Right lobe of liver (tissue), 6 donors: Measurements from ENCODE around the gene DRGX. TPM values are rescaled to one million over a fixed set of nuclear protein-coding genes. Genes with fewer than 3 reads are reported as not detected.

Experiments used
- ATAC-seq, 4 donors: fragments of 200-7000 bp; cut with Tn5 transposase; one replicate each; pipeline ENCODE4 v1.9.1; 2020; ENCODE audit warnings: mild to moderate bottlenecking in 4 of 4, moderate library complexity in 4 of 4
- DNase-seq, 3 donors: peaks; one replicate each; pipeline ENCODE4 v3.0.0-alpha.2; 2020
- H3K27ac ChIP-seq, 3 donors: fragments of 200-600 bp; one replicate each; pipeline ENCODE4 v1.8.0; 2022
- H3K27me3 ChIP-seq, 2 donors: fragments of 200-600 bp; one replicate each; pipeline ENCODE4 v1.8.0; 2022
- H3K36me3 ChIP-seq, 4 donors: fragments of 200-600 bp; sonication (generic) in 1 of 4; one replicate each; pipeline versions ENCODE4 v1.5.1 to v1.8.0; 2017 to 2022; ENCODE audit warnings: control low read depth in 1 of 4
- H3K4me1 ChIP-seq, 4 donors: fragments of 200-600 bp; sonication (generic) in 1 of 4; one replicate each; pipeline versions ENCODE4 v1.5.1 to v1.8.0; 2017 to 2022; ENCODE audit warnings: control low read depth in 1 of 4
- H3K4me3 ChIP-seq, 3 donors: fragments of 200-600 bp; one replicate each; pipeline ENCODE4 v1.8.0; 2022
- H3K9me3 ChIP-seq, 4 donors: fragments of 200-600 bp; sonication (generic) in 1 of 4; one replicate each; pipeline versions ENCODE4 v1.5.1 to v1.8.0; 2017 to 2022; ENCODE audit warnings: control low read depth in 1 of 4
- POLR2A ChIP-seq: fragments of 450-650 bp; IDR thresholded peaks from one replicate; pipeline ENCODE4 v1.6.1; 2017; ENCODE audit warnings: antibody characterized with exemption, mild to moderate bottlenecking
- WGBS: methylation state at CpG from one replicate; pipeline ENCODE4 v1.1.6; 2018; ENCODE audit warnings: low coverage, low lambda C conversion rate; ENCODE audit not compliant: insufficient coverage; ENCODE audit errors: missing lambda C conversion rate; 5-methylcytosine and 5-hydroxymethylcytosine counted together
- intact Hi-C, 2 donors: fragments of 100-400 bp; cut with DNase I; formaldehyde crosslinking; loops; one replicate each; pipeline versions ENCODE4 v1.11.2 to v1.14.1; 2022
- total RNA-seq, 6 experiments: library from RNA; depleted of rRNA in 2 of 6; stranded (reverse); fragments of >200 nt in 2 of 6; fragmentation: NEBNext Ultra II Directional in 3 of 6; extraction: Animal tissue kit (Norgen Biotek cat#: 25700) in 3 of 6; gene quantifications; one replicate each; pipeline versions ENCODE4 v1.1.0 to v1.2.4, GENCODE V29; 2016 to 2023
- TF ChIP-seq, protein P1 (sequence below), 4 donors: fragments of 200-600 bp in 3 of 4; fragments of 450-650 bp in 1 of 4; IDR thresholded peaks; one replicate each; pipeline versions ENCODE4 v1.5.1 to v1.8.0; 2016 to 2022; ENCODE audit warnings: antibody characterized with exemption in 4 of 4, mild to moderate bottlenecking in 2 of 4
- donor health status: DM: no; HTN: yes; CAD: no.
- donor health status: DM: no; HTN: no; CAD: no.
- donor health status: DM: no; HTN: no; CAD: no.
- donor health status: DM: no; HTN: yes; CAD: no.
- donor health status: DM: no; HTN: yes; CAD: no.

Gene DRGX
- total RNA-seq, 6 experiments from 2014 or later, result not detected

DNA sequence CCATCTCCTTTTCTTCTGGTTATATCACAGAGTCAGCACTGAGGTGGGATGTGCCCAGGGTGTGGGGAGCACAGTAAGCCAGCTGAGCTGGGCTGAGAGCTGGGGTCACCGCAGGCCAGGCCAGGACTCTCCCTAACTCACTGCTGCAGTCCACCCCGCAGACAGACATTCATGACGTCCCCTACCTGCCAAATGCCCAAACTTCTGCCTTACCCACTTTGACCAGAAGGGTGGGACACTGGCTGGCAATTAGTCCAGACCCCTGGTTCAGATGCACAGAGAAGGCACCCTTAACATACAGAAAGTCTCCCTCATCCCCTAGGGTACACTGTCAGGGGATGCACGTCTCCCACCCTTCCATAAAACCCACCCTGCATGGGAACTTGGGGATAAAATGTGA lies 2.1 kb downstream of the DRGX start:
- Histone ChIP-seq H3K36me3 (no peaks in the 10 kb centered on the region), H3K9me3 (no peaks in the 10 kb centered on the region), H3K4me1 (peaks cover 0 to 13% (median 0%) of the 10 kb centered on the region in 4 donors), H3K27me3 (peaks cover 22 to 43% of the 10 kb centered on the region in 2 donors), H3K4me3 (no peak overlapping the region), H3K27ac (no peak overlapping the region)
- DNase-seq, result no peak
- ATAC-seq, result no peak
- TF ChIP-seq POLR2A, result no peak
- TF ChIP-seq, protein P1, sequence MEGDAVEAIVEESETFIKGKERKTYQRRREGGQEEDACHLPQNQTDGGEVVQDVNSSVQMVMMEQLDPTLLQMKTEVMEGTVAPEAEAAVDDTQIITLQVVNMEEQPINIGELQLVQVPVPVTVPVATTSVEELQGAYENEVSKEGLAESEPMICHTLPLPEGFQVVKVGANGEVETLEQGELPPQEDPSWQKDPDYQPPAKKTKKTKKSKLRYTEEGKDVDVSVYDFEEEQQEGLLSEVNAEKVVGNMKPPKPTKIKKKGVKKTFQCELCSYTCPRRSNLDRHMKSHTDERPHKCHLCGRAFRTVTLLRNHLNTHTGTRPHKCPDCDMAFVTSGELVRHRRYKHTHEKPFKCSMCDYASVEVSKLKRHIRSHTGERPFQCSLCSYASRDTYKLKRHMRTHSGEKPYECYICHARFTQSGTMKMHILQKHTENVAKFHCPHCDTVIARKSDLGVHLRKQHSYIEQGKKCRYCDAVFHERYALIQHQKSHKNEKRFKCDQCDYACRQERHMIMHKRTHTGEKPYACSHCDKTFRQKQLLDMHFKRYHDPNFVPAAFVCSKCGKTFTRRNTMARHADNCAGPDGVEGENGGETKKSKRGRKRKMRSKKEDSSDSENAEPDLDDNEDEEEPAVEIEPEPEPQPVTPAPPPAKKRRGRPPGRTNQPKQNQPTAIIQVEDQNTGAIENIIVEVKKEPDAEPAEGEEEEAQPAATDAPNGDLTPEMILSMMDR (IDR thresholded peaks at IDR 0.05), result no peak
- intact Hi-C loops, result no loop called here
- WGBS, result no CpG with 5 or more reads among the region's 4 CpGs

DNA sequence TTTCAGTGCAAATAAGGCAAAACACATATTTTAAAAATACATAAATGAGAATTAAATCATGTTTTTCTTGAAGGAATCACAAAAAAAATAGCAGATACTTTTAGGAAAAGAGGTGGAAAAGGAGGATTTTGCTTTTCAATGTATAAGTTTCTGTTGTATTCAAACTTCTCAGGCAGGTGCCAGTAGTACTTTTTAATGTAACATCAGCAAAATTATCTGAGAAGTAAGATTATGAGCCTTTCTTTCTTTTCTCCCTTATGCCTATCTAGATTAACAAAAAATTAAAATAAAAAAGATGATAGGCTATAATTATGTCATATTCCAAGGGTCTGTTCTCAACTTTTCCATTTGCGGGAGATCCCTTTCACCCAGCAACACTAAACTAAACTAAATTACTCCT lies 2.6 kb downstream of the DRGX start:
- DNase-seq, result no peak
- TF ChIP-seq, protein P1 (IDR thresholded peaks at IDR 0.05), result no peak
- TF ChIP-seq POLR2A, result no peak
- Histone ChIP-seq H3K4me1 (peaks cover 0 to 10% (median 0%) of the 10 kb centered on the region in 4 donors), H3K9me3 (no peaks in the 10 kb centered on the region), H3K4me3 (no peak overlapping the region), H3K36me3 (no peaks in the 10 kb centered on the region), H3K27me3 (peaks cover 19 to 41% of the 10 kb centered on the region in 2 donors), H3K27ac (no peak overlapping the region)
- intact Hi-C loops, result no loop called here
- 83% methylated on average over 1 of the region's 1 CpG for WGBS
- ATAC-seq, result no peak

DNA sequence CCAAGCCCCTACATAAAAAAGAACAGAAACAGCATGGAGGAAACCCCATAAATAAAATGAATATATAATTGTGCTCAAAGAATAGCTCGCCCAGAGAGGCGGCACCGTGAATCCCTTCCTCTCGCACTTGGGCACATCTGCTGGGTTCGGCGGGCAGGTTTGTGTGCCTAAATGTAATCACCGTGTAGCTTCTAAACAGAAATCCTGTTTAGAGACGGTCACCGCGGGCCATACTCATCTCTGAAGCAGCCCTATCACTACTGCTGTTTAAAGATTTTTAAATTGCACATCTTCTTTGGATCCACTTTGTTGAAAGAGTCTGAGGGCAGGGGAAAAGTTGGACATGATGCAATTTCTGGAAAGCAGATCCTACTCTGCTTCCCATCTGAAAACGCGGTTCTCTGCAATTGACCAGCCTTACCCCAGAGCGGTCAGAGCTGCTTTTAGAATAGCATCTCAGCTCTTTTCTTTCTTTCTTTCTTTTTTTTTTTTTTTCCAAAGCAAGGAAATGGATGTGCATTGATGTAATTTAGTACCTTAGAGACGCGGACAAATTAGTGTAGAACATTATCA lies 6.4 kb downstream of the DRGX start:
- no peak for DNase-seq
- Histone ChIP-seq H3K27me3 (peaks cover 0 to 6% of the 10 kb centered on the region in 2 donors), H3K9me3 (no peaks in the 10 kb centered on the region), H3K27ac (no peak overlapping the region), H3K4me3 (no peak overlapping the region), H3K4me1 (no peaks in the 10 kb centered on the region), H3K36me3 (no peaks in the 10 kb centered on the region)
- 82% methylated on average over 15 of the region's 15 CpGs for WGBS
- TF ChIP-seq, protein P1 (IDR thresholded peaks at IDR 0.05), result no peak
- intact Hi-C loops, result no loop called here
- no peak for ATAC-seq

DNA sequence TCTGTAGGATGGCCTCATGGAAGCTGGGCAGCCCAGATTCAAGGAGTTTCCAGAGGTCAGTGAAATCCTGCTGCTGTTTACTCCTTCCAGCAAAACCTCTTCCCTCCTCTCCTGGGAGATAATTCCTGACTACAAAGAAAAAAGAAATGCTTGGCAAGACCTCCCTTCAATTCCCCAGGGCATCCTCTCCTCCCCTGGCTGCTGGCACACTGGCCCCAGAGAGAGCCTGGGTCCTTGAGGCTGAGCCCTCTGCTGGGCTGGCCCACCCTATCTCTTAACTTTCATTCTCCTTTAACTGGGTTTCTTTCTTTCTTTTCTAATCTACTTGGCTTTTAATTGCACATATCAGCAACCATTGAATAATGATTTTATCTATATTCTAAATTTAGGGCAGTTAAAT lies 7.7 kb downstream of the DRGX start:
- Histone ChIP-seq H3K4me3 (no peak overlapping the region), H3K36me3 (no peaks in the 10 kb centered on the region), H3K27me3 (no peaks in the 10 kb centered on the region), H3K9me3 (no peaks in the 10 kb centered on the region), H3K27ac (no peak overlapping the region), H3K4me1 (no peaks in the 10 kb centered on the region)
- TF ChIP-seq, protein P1 (IDR thresholded peaks at IDR 0.05), result no peak
- TF ChIP-seq POLR2A, result no peak
- intact Hi-C loops, result no loop called here
- no peak for ATAC-seq
- no peak for DNase-seq

DNA sequence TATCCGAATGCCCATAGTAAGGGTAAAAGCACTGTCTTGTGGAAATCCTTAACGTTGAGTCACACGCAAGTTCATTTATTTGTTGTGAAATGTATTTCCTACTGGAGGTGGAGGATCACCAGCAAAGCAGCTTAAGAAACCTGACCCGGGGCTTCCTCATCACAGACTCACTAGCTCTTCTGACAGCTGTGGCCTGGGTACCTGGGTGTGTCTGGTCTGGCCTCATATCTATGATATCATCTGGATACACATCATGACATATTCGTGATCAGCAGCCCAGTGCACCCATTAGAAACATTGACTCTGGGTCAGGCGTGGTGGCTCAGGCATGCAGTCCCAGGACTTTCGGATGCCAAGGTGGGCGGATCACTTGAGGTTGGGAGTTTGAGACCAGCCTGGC lies 8.8 kb downstream of the DRGX start:
- H3K27me3 ChIP-seq, result no peaks in the 10 kb centered on the region
- no peaks in the 10 kb centered on the region for H3K9me3 ChIP-seq
- no peaks in the 10 kb centered on the region for H3K4me1 ChIP-seq
- H3K4me3 ChIP-seq, result no peak overlapping the region
- H3K36me3 ChIP-seq, result no peaks in the 10 kb centered on the region
- DNase-seq (no peak), ATAC-seq (no peak)
- 84% methylated on average over 6 of the region's 8 CpGs for WGBS
- intact Hi-C loops, result no loop called here
- no peak overlapping the region for H3K27ac ChIP-seq
- TF ChIP-seq, protein P1 (IDR thresholded peaks at IDR 0.05), result no peak
- TF ChIP-seq POLR2A, result no peak
